Mucosa of rectum (tissue), 2 donors: ENCODE results near the gene PEPD.

Experiments used
- H3K27ac ChIP-seq, 2 donors: one replicate each; pipeline ENCODE4 v1.7.0; 2013; ENCODE audit warnings: inconsistent platforms in 2 of 2, low read depth in 2 of 2, low read length in 2 of 2
- H3K27me3 ChIP-seq, 2 donors: one replicate each; pipeline ENCODE4 v1.7.0; 2013; ENCODE audit warnings: low read length in 2 of 2; ENCODE audit not compliant: control insufficient read depth in 2 of 2, insufficient read depth in 2 of 2
- H3K36me3 ChIP-seq, 2 donors: one replicate each; pipeline ENCODE4 v1.7.0; 2013; ENCODE audit warnings: low read length in 2 of 2; ENCODE audit not compliant: control insufficient read depth in 2 of 2, insufficient read depth in 2 of 2
- H3K4me1 ChIP-seq, 2 donors: one replicate each; pipeline ENCODE4 v1.7.0; 2013; ENCODE audit warnings: low read length in 2 of 2, mild to moderate bottlenecking in 1 of 2; ENCODE audit not compliant: control insufficient read depth in 2 of 2, insufficient read depth in 2 of 2
- H3K4me3 ChIP-seq, 2 donors: one replicate each; pipeline ENCODE4 v1.7.0; 2013; ENCODE audit warnings: low read length in 2 of 2
- H3K9ac ChIP-seq, 2 donors: one replicate each; pipeline ENCODE4 v1.7.0; 2013; ENCODE audit warnings: low read length in 2 of 2, low read depth in 1 of 2, mild to moderate bottlenecking in 1 of 2
- H3K9me3 ChIP-seq, 2 donors: one replicate each; pipeline ENCODE4 v1.7.0; 2013; ENCODE audit warnings: low read length in 2 of 2; ENCODE audit not compliant: control insufficient read depth in 2 of 2
- donor health status: healthy.
- donor health status: Normal muscosa, but diverticular disease.

The PEPD gene

GRCh38 chr19:33390908-33391630 is 130.5 kb downstream of the PEPD start:
- H3K27me3 ChIP-seq, result no peaks in the 10 kb centered on the region
- no peak overlapping the region for H3K4me3 ChIP-seq
- H3K9ac ChIP-seq, result no peak overlapping the region
- peaks cover 3 to 12% of the 10 kb centered on the region in 2 donors for H3K36me3 ChIP-seq
- H3K9me3 ChIP-seq, result no peaks in the 10 kb centered on the region
- H3K27ac ChIP-seq, result no peak overlapping the region
- peaks cover 46 to 50% of the 10 kb centered on the region in 2 donors for H3K4me1 ChIP-seq

GRCh38 chr19:33390101-33390907 is 131.3 kb downstream of the PEPD start:
- peak overlapping the region in 1 of 2 donors; percentile 53 for H3K9ac ChIP-seq
- H3K9me3 ChIP-seq, result no peaks in the 10 kb centered on the region
- H3K27me3 ChIP-seq, result no peaks in the 10 kb centered on the region
- H3K4me3 ChIP-seq, result no peak overlapping the region
- H3K4me1 ChIP-seq, result peaks cover 43 to 49% of the 10 kb centered on the region in 2 donors
- H3K36me3 ChIP-seq, result peaks cover 3 to 13% of the 10 kb centered on the region in 2 donors
- H3K27ac ChIP-seq, result peak overlapping the region; percentile 38 to 59

- Histone ChIP-seq H3K27me3 (no peaks in the 10 kb centered on the region), H3K9ac (peak overlapping the region in 1 of 2 donors; percentile 53), H3K4me3 (no peak overlapping the region), H3K27ac (peak overlapping the region; percentile 38 to 59), H3K4me1 (peaks cover 41 to 42% of the 10 kb centered on the region in 2 donors), H3K9me3 (no peaks in the 10 kb centered on the region), H3K36me3 (peaks cover 3 to 13% of the 10 kb centered on the region in 2 donors)
Observed at GRCh38 chr19:33389421-33390100, 132.0 kb downstream of the PEPD start.

- H3K27me3 ChIP-seq, result no peaks in the 10 kb centered on the region
- H3K27ac ChIP-seq, result peak overlapping the region in 1 of 2 donors; percentile 38
- H3K36me3 ChIP-seq, result peaks cover 3 to 13% of the 10 kb centered on the region in 2 donors
- no peaks in the 10 kb centered on the region for H3K9me3 ChIP-seq
- H3K9ac ChIP-seq, result peak overlapping the region in 1 of 2 donors; percentile 53
- H3K4me3 ChIP-seq, result no peak overlapping the region
- H3K4me1 ChIP-seq, result peaks cover 40 to 41% of the 10 kb centered on the region in 2 donors
Observed at GRCh38 chr19:33388725-33389420, 132.7 kb downstream of the PEPD start.

GRCh38 chr19:33388231-33388724 is 133.3 kb downstream of the PEPD start:
- no peak overlapping the region for H3K4me3 ChIP-seq
- peaks cover 3 to 13% of the 10 kb centered on the region in 2 donors for H3K36me3 ChIP-seq
- H3K9me3 ChIP-seq, result no peaks in the 10 kb centered on the region
- H3K4me1 ChIP-seq, result peaks cover 37 to 40% of the 10 kb centered on the region in 2 donors
- no peak overlapping the region for H3K27ac ChIP-seq
- no peaks in the 10 kb centered on the region for H3K27me3 ChIP-seq
- H3K9ac ChIP-seq, result no peak overlapping the region

- Histone ChIP-seq H3K4me3 (no peak overlapping the region), H3K27me3 (no peaks in the 10 kb centered on the region), H3K36me3 (peaks cover 3 to 13% of the 10 kb centered on the region in 2 donors), H3K27ac (no peak overlapping the region), H3K9me3 (no peaks in the 10 kb centered on the region), H3K4me1 (peaks cover 34 to 36% of the 10 kb centered on the region in 2 donors), H3K9ac (no peak overlapping the region)
Observed at GRCh38 chr19:33387351-33388230, 134.0 kb downstream of the PEPD start.

GRCh38 chr19:33386361-33386858 is 135.2 kb downstream of the PEPD start:
- H3K9me3 ChIP-seq, result no peaks in the 10 kb centered on the region
- no peak overlapping the region for H3K9ac ChIP-seq
- H3K4me3 ChIP-seq, result no peak overlapping the region
- peaks cover 3 to 13% of the 10 kb centered on the region in 2 donors for H3K36me3 ChIP-seq
- peaks cover 23 to 26% of the 10 kb centered on the region in 2 donors for H3K4me1 ChIP-seq
- H3K27ac ChIP-seq, result no peak overlapping the region
- no peaks in the 10 kb centered on the region for H3K27me3 ChIP-seq

- Histone ChIP-seq H3K27ac (no peak overlapping the region), H3K9ac (no peak overlapping the region), H3K9me3 (no peaks in the 10 kb centered on the region), H3K4me1 (peaks cover 21 to 23% of the 10 kb centered on the region in 2 donors), H3K27me3 (no peaks in the 10 kb centered on the region), H3K4me3 (no peak overlapping the region), H3K36me3 (peaks cover 3 to 13% of the 10 kb centered on the region in 2 donors)
Observed at GRCh38 chr19:33385956-33386355, 135.6 kb downstream of the PEPD start.

- Histone ChIP-seq H3K27ac (no peak overlapping the region), H3K9ac (no peak overlapping the region), H3K9me3 (no peaks in the 10 kb centered on the region), H3K4me3 (no peak overlapping the region), H3K4me1 (peaks cover 13% of the 10 kb centered on the region in 2 donors), H3K36me3 (peaks cover 3 to 13% of the 10 kb centered on the region in 2 donors), H3K27me3 (no peaks in the 10 kb centered on the region)
Observed at GRCh38 chr19:33384983-33385382, 136.6 kb downstream of the PEPD start.
